ENCODE results near the gene FBXW8.
A peak's percentile ranks its signal among the peaks of the same experiment; 100 is the strongest.

The FBXW8 gene

DNA sequence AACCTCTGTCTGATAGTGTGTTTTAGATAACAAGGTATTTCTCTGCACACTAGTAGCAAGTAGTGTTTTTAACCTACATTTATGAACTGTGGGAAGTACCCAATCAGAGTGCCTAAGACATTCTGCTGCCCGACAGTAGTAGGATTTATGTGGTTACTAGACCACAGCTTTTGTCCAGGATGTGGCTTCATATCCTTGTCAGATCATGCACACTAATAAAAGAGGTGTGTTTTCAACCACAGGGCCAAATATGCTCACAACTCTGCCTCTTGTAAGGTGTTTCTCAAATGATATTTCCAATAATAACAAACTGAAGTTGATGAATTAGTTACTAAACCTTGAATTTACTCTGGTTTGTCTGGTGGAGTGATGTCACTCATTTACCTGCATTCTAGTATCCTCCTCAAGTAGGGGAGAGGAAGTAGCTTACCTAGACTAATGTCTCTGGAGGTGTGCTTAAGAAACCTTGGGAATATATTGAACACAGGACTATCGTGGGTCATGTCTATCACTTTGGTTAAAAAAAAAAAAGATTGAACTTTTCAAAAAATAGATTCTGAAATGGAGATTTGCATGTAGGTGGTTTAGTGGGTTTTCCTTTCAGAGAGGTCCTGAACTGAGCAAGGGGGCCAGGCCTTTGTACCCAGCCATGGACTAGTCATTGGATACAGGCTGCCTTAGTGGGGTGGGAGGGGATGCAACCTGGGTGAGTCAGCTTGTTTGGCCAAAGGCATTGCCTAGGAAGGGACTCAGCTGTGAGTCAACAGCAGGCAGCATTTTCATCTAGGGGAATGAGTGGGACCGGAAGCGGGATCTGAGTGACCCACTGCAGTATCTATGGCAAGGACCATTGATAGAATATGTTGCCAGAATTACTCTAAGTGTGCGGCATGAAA lies 14.1 kb downstream of the FBXW8 start:
- DNase-seq (ENCODE audit: low read depth), result peak; percentile 6

DNA sequence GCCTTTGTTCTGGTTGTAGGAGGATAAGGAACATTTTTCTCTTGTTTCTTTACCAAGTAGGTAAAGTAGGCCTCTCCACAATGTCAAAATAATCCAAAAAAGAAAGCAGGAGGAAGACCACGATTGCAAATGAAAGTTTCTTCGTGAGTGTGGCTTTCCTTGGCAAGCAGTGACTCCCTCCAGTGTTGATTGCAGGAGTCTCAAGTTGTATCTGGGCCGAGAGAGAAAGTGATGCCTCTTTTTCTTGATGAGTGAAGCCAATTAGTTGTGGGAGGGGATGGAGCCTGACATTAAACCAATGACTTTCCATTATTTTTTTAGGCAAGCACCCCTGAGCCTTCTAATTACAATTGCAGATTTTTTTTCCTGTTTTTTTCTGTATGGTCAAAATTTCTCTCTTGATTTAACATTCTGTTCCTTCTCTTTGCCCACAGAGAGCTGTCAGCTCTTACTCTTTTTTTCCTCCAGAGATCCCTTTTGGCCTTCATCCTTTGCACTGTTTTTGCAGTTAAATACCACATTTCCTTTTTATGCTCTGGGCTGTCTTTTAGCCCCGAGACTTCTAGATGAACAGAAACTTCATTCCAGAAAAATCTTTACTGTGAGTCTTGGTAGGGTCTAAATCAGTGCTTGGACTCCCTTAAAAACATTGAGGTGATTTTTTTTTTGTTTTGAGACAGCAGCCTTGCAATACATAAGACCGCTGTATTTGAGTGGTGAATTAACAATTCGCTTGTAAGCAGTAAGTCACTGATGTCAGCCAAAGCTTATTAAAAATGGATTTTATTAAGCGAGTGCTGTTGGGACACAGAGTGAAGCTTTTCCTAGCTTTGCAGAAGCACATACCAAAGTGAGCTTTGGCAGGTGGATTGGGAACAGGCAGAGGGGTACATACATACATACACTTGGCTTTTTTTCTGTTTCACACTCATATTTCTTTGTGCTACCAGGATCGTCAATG lies 15.8 kb downstream of the FBXW8 start:
- DNase-seq (ENCODE audit: low read depth), result no peak

DNA sequence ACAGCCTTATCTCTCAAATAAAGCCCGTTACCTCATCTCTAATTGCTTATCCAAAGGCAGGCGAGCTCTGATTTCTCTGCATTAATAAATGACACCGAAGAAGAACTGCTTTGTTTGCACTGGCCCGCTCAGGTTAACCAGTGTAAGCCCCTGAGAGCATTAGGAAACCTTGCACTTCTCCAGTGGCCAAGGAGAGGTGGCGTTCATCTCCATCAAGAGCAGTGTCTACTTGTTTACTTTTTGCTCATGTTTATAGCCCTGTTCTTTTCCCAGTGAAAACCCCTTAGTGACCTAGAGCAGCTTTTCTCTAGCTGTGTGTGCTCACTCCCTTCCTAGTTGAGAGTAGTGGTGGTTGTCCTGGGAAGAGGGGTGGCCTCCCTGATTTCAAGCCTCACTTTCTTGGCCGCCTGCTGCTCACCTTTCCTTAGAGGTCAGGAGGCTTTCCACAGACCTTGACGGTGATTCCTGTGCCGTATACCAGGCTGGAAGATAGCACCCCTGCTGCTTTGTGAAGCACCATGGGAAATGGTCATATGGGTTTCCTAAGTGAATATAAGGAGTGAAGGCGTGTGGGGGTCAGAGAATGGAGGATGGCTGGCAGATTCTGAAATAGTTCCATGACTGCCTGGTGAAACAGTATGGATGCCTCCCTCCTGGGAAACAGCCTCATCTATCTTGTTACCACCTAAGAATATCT lies 16.6 kb downstream of the FBXW8 start:
- DNase-seq (ENCODE audit: low read depth), result no peak

DNA sequence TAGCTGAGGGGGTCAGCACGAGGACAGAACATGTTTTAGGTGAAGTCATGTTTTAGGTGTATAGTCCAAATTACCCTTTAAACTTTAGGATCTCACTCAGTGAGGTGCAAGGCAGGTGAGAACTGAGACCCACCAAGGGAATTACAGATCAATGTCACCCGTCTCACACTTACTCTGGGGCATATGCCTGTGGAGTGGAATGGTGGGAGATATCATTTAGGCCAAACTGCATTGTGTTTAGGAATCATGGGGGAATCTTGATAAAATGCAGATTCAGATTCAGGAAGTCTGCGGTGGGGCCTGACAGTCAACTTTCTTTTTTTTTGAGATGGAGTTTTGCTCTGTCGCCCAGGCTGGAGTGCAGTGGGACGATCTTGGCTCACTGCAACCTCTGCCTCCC lies 17.8 kb downstream of the FBXW8 start:
- no peak for DNase-seq (ENCODE audit: low read depth)

DNA sequence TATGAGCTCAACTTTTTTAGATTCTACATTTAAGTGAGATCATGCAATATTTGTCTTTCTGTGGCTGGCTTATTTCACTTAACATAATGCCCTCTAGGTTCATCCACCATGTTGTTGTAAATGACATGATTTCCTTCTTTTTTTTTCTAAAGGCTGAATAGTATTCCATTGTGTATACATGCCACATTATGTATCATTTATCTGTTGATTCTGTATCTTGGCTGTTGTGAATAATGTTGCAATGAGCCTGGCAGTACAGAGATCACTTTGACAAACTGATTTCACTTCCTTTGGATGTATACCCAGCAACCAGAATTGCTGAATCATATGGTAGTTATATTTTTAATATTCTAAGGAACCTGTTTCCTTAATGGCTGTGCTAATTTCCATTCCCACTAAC lies 19.1 kb downstream of the FBXW8 start:
- no peak for DNase-seq (ENCODE audit: low read depth)

DNA sequence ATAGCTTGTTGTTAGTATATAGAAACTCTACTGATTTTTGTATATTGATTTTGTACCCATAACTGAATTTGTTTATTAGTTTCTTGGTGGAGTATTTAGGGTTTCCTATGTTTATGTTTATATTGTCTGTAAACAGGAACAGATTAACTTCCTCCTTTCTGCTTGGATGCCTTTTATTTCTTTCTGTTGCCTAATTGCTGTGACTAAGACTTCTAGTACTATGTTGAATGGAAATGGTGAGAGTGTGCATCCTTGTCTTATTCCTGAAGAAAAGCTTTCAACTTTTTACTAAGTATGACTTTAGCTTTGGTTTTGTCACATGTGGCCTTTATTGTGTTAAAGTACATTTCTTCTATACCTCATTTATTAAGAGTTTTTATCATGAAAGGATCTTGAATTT lies 20.9 kb downstream of the FBXW8 start:
- no peak for DNase-seq (ENCODE audit: low read depth)

DNA sequence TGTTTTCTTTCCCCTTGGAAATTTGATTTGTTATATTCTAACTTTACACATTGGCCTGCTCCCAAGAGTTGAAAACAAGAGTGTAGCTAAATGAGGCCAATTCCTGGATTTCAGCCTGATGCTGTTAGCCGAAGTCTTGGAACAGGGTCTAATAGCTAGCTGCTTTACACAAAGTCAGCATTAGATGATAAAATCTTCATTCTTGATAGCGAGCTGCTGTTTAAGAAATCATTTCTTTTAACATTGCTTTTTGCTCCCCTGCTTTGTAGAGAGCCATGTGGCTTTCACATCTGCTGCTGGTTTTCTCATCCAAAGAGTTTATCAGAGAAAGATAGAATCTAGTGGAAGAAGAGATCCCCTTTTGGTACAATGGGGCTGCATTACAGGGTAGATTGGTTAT lies 22.3 kb downstream of the FBXW8 start:
- DNase-seq (ENCODE audit: low read depth), result no peak

DNA sequence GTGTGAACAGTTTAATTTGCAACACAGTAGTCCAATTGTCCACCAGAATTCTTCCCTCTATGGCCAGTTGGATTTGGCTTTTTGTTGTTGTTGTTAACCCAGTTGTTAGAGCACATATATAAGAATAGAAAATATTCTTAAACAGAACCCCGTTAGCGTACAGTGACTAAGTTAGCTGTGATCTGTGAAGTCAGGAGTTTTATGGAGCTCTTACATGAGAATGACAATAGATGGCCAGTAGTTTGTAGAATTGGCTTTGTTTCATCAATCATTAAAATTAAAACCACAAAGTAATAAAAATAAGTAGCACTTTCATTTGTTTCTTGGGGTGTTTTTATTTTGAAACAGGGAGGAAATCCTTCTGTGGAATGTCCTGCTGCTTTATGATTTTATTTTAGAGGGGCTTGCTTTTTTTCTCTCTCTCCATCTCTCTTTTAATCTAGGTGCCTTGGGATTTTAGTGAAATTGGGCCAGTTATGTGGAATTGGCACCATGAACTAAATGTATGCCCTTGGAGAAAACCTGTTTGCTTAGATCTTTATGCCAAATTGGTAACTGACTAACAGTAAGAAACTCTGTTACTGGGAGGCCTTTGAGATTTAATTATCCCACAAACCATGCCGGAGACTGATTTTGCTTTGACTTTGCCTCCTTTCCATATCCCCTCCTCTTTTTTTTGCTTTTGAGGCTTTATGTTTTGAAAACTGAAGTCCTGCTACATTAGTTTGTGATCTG lies 22.9 kb downstream of the FBXW8 start:
- no peak for DNase-seq (ENCODE audit: low read depth)

DNA sequence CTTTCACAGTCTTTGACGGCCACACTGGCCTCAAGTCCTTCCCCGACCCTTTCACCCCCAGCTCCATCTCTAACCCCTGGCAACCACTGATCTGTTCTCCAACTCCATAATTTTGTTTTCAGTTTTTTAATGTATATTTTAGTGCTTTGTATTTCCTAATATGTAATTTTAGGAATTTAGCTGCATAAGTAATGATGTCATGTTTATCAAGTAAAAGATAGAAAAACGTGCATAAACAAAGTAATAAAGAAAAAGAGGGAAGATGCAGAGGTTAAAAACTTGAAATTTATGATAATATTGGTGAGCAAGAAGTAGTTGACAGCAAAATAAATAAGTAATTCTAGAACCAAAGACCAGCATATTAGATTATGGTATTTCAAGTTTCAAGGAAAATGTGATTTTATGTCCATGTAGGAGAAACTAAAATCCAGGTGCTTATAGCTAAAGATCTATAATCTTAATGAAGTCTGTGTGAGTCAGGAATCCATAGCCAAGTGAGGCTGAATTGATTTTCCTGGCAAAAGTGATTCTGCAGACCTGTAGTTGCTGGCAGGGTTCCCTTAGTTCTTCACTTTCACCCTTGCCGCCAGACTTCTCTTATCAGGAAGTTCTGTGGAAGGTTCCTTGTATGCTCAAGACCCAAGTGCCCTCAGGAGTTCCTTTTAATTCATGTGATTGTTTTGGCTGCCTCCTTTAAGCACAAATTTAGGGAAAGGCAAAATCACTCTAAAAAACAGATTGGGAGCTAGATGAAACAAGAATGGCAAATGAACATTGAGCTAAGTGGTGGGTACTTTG lies 24.4 kb downstream of the FBXW8 start:
- no peak for DNase-seq (ENCODE audit: low read depth)

DNA sequence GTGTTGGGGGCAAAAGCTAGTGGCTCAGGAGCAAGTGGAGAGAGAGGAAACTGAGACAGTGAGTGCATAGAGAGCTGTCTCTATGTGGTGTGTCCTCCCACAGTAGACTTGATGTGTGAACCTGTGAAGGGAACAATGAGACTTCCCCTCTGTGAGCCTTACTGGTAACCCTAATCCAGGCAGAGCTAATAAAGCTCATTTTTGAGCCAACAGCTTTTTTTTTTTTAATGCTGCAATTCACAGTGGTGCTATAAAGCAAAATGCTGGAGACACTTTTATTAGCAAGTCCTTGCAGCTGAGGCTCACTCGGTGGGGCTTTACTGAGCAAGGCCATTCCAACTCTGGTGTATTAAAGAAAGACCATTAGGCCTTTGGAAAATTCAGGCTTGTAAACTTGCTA lies 26.9 kb downstream of the FBXW8 start:
- no peak for DNase-seq (ENCODE audit: low read depth)

DNA sequence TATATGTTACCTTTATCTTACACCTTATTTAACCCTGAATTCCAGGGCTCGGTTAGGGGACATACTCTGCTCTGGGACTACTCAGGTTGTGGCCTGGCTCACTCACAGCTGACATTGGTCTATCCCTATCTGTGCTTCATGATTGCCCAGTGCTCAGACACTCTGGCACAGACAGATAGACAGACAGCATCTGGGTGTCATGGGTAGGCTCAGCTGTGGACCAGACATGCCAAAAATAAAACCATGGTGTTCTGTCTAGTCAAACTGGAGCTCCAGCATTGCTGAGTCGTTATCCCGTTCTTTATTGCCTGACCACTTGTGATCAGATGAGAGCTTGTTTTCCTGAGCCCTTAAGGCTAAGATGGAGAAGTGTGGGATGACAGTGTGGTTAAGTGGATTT lies 29.0 kb downstream of the FBXW8 start:
- no peak for DNase-seq (ENCODE audit: low read depth)

DNA sequence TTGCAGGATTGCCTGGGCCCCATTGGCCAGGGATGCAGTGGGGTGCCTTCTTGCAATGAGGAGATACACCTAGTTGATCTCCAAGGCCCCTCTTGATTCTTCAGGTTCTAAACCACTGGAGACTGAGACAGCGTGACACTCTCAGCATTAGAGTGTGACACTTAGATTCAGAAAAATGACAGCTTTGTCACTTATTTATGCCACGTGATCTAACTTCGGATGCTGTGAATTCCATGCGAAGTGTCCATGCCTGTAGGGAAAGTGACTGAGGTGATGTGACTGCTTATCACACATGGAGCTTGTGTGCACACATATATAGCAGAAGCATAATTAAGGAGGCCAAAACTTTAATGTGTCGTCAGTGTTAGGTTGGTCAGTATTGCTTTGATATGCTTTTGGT lies 30.4 kb downstream of the FBXW8 start:
- no peak for DNase-seq (ENCODE audit: low read depth)

DNA sequence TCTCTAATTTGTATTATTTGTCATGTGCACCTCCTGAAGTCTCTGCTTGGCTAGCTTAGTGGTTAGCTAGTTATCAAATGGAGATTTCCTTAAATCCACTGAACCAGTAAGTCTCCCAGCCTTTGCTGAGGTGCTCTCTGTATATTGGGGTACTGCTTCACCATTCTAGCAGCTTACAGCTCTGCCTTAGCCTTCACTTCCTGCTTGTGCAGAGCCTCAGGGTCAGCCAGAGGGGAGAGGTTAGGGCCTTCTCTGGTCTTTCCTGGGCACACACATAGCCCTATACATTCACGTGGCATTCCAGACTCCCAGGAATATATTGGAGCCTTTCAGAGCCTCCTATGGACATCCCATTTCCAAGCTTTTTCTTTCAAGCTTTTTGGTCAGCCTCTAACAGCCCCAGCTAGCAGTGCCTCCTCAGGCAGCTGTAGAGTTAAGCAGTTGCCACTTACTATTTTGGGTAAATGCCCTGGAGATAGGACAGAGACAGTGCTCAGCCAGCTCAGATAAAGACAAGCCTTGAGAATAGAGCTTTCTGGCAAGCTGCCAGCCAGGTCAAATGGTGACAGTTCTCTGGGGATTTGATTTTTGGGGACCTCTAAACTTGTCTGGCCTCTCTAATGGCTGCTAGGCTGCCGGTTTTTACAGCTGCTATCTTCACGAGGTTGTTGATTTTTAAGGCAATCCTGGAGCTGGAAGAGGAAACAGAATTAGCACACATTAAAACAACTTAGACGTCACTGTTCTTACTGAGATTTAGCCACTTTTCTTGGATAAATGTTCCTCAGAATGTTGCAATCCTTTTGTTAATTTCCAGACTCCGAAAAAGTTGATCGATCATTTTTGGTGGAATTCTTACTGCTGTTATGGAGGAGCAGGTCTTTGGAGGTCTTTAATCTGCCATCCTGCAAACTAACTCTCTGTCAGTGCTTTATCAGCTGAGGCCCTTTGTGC lies 32.9 kb downstream of the FBXW8 start:
- no peak for DNase-seq (ENCODE audit: low read depth)

DNA sequence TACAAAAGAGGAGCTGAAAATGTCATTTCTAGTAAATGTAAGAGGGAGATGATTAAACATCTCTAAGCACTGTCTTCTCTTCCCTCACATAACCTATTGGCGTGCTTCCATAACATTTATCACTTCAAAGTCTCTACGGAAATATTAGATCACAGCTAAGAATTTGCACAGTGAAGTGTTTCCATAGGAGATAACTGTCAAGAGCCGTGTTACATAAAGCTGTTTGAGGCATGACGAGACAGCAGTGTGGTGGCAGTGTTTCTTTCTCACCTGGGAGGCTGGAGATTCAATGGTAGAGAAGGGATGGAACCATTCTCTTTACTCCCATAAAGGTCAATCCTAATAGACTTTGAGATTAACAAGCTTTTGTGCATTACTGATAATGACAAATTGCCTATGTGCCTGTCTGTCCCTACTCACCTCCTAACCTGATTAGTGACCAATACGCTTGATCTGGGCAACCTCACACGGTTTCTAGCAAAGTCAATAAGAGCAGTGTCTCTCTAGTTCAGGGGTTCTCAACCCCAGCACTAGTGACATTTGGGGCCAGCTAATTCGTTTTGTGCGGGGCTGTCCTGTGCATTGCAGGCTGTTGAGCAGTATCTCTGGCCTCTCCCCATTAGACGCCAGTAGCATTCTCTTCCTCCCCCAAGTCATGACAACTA lies 35.3 kb downstream of the FBXW8 start:
- DNase-seq (ENCODE audit: low read depth), result no peak

DNA sequence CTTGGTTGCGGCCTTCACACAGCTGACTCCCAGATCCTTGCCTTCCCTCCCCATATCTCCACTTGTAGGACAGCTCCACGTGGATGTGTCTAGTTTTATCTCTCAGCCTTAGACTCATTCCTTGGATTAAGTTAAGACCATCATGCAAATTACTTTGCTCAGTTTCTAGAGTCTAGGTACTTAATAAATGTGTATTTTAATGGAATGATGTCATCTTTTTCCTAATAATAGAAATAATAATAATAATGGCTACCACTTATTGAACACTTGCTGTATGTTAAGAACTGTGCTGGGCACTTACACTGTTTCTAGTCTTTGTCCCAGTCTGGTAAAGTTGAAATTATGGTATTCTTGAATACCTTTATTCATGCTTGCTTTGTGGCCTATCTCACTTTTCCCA lies 37.5 kb downstream of the FBXW8 start:
- no peak for DNase-seq (ENCODE audit: low read depth)

DNA sequence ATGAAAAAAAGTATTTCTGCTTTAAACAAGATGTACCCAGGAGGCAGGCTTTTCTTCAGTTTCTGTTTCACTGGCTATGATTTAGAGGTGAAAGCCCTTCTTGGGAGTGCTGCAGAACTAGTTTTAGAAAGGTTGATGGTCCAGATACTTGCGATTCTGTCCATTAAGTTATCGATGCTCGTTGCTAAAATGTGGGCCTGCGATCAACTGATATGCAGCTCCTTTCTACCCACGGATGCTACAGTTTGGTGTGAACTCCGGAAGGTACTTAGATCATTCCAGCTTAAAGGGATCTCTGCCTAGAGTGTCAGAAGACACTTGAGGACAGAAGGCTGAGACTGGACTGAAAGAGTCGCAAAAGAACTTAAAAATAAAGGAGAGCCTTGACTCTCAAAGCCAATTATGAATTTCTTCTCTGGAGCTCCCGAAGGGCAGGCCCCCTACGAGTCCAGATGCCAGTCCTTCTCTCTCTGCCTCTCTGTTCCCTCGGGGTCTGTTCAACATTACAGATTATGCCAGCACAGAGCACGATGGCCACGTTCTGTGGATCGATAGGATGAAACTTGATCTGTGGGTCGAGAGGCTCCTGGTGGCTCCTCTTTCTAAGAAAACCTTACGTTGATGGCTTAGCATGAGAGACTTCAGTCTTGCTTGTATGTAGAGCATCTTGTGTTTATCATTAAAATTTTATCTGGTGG lies 40.0 kb downstream of the FBXW8 start:
- no peak for DNase-seq (ENCODE audit: low read depth)

DNA sequence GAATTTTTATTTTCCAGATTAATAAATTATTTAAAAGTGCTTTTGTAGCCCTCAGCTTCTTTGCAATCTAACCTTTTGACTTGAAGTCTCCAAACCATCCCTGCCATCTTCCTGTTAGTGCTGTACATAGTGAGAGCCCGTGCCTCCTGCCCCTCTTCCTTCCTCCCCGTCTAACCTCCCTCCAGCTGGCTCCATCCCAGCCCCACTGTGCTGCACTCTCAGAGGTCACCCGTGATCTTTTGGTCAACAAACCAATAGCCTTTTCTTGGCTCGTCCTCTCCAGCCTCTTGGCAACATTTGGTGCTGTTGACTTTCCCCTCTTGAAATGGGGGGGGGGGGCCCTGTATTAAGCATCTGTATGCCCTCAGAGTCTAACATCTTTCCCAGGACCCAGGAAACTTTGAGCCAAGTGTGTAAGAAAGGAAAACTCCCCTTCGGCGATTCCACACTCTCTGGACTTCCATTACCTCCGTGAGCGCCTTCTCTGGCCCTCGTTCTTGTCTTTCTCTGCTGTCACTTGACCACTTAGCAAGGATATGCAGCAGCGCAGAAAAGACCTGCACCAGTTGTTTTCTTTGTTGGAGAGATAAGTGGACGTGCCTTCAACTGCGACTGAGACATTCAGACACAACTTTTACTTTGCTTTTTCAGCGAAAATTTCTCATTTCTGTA lies 44.1 kb downstream of the FBXW8 start:
- no peak for DNase-seq (ENCODE audit: low read depth)
